ENCODE results near the gene KCTD2.

GRCh38 chr17:75012346-75013091 is 34.5 kb upstream of the KCTD2 start, which contains the start of gene MRPL58:
- TF ChIP-seq GATA3 (IDR thresholded peaks at IDR 0.05; ENCODE audit: low read depth, low read length) = no peak
- TF ChIP-seq GATA2 (IDR thresholded peaks at IDR 0.05; ENCODE audit: low read depth, low read length) = no peak

Data from SH-SY5Y (cell line).